CD4-positive, alpha-beta memory T cell (primary cell): ENCODE results near the gene DENND6B. TPM values are rescaled to one million over a fixed set of nuclear protein-coding genes. Genes with fewer than 3 reads are reported as not detected.

Experiments
- CTCF ChIA-PET: fragments of 350-600 bp; sonication (Branson Sonifier 250); formaldehyde crosslinking; loops from one replicate; lab custom pipeline; 2021; ENCODE audit warnings: inconsistent platforms; ENCODE audit not compliant: partially characterized antibody; lab: Charles Lee
- POLR2A ChIA-PET: fragments of 350-600 bp; sonication (Branson Sonifier 250); formaldehyde crosslinking; loops from one replicate; lab custom pipeline; 2021; ENCODE audit not compliant: partially characterized antibody; lab: Charles Lee
- DNase-seq, 5 donors: peaks; one replicate each; pipeline versions ENCODE4 v3.0.0 to v3.0.0-alpha.2; 2020 to 2022; ENCODE audit warnings: mixed read lengths in 1 of 5
- H3K27ac ChIP-seq: one replicate; pipeline ENCODE4 v1.7.0; 2013; ENCODE audit warnings: low read depth, low read length
- H3K27me3 ChIP-seq: 2 replicates; pipeline ENCODE4 v1.7.0; 2013; ENCODE audit warnings: mild to moderate bottlenecking, low read length, moderate library complexity; ENCODE audit not compliant: insufficient read depth
- H3K36me3 ChIP-seq: 2 replicates; pipeline ENCODE4 v1.7.0; 2013; ENCODE audit warnings: mild to moderate bottlenecking, low read length, moderate library complexity; ENCODE audit not compliant: insufficient read depth
- H3K4me1 ChIP-seq: 2 replicates; pipeline ENCODE4 v1.7.0; 2013; ENCODE audit warnings: mild to moderate bottlenecking, low read length, moderate library complexity; ENCODE audit not compliant: insufficient read depth
- H3K4me3 ChIP-seq, 2 donors: one replicate each; pipeline ENCODE4 v1.7.0; 2013; ENCODE audit warnings: low read length in 2 of 2, mild to moderate bottlenecking in 1 of 2
- H3K9me3 ChIP-seq, 2 donors: one replicate each; pipeline ENCODE4 v1.7.0; 2013; ENCODE audit warnings: low read length in 2 of 2, control low read depth in 1 of 2; ENCODE audit not compliant: control insufficient read depth in 1 of 2
- H3K27ac Mint-ChIP-seq, 7 donors: one replicate each; pipeline ENCODE4 v1.8.0; 2020 to 2021; ENCODE audit warnings: mixed read lengths in 7 of 7, mild to moderate bottlenecking in 6 of 7, inconsistent platforms in 3 of 7, moderate library complexity in 3 of 7
- H3K27me3 Mint-ChIP-seq, 2 donors: one replicate each; pipeline ENCODE4 v1.8.0; 2020 to 2021; ENCODE audit warnings: mixed read lengths in 2 of 2
- H3K36me3 Mint-ChIP-seq, 2 donors: one replicate each; pipeline ENCODE4 v1.8.0; 2020 to 2021; ENCODE audit warnings: mixed read lengths in 2 of 2, inconsistent platforms in 1 of 2, mild to moderate bottlenecking in 1 of 2
- H3K4me1 Mint-ChIP-seq, 4 donors: one replicate each; pipeline ENCODE4 v1.8.0; 2020 to 2021; ENCODE audit warnings: mixed read lengths in 4 of 4, mild to moderate bottlenecking in 1 of 4
- H3K4me3 Mint-ChIP-seq, 8 donors: one replicate each; pipeline ENCODE4 v1.8.0; 2020 to 2021; ENCODE audit warnings: mixed read lengths in 8 of 8, mild to moderate bottlenecking in 7 of 8, moderate library complexity in 6 of 8, inconsistent platforms in 3 of 8
- H3K9me3 Mint-ChIP-seq, 8 donors: one replicate each; pipeline ENCODE4 v1.8.0; 2020 to 2021; ENCODE audit warnings: mixed read lengths in 8 of 8, mild to moderate bottlenecking in 5 of 8, inconsistent platforms in 3 of 8, moderate library complexity in 1 of 8
- intact Hi-C: fragments of 100-400 bp; cut with micrococcal nuclease; formaldehyde crosslinking; loops from one replicate; pipeline ENCODE4 v1.15.1; 2023
- polyA plus RNA-seq, 2 donors: library from polyadenylated mRNA; unstranded; fragments of 300-500 nt; fragmentation: Illumina TruSeq; gene quantifications; one replicate each; pipeline ENCODE4 v1.2.3, GENCODE V29; 2021
- total RNA-seq, 2 experiments: library from RNA; stranded (reverse); gene quantifications; one replicate each; pipeline ENCODE4 v1.2.3, GENCODE V29; 2021

DENND6B gene
- total and polyA plus RNA-seq, 4 experiments from 2014 or later = 0.22 to 2.4 (median 0.94) TPM

- Mint-ChIP-seq H3K4me1 (peaks cover 6 to 22% (median 12%) of the 10 kb centered on the region in 4 donors), H3K36me3 (no peaks in the 10 kb centered on the region), H3K4me3 (no peak overlapping the region), H3K27me3 (peaks cover 0 to 2% of the 10 kb centered on the region in 2 donors), H3K9me3 (no peaks in the 10 kb centered on the region), H3K27ac (no peak overlapping the region)
- DNase-seq = peak in 1 of 5 donors; percentile 25
- H3K27ac ChIP-seq = no peak overlapping the region
- ChIA-PET CTCF (no interaction called here), POLR2A (interaction anchor here (1.0 kb wide), 1 partner anchor 158 kb away, joined by 3 read pairs; no protein-coding TSS in a partner anchor)
- H3K27me3 ChIP-seq = no peaks in the 10 kb centered on the region
- no peaks in the 10 kb centered on the region for H3K9me3 ChIP-seq
- H3K4me1 ChIP-seq = peaks cover 22% of the 10 kb centered on the region
- no peak overlapping the region for H3K4me3 ChIP-seq
- no peaks in the 10 kb centered on the region for H3K36me3 ChIP-seq
- intact Hi-C loops = no loop called here
Observed at GRCh38 chr22:50311606-50312351, 15.0 kb downstream of the DENND6B start.

- DNase-seq = peak in 1 of 5 donors; percentile 5
- H3K27me3 Mint-ChIP-seq = peaks cover 4 to 6% of the 10 kb centered on the region in 2 donors
- H3K36me3 Mint-ChIP-seq = no peaks in the 10 kb centered on the region
- Histone ChIP-seq H3K4me1 (peaks cover 24% of the 10 kb centered on the region), H3K36me3 (no peaks in the 10 kb centered on the region), H3K9me3 (no peaks in the 10 kb centered on the region), H3K27me3 (no peaks in the 10 kb centered on the region), H3K27ac (no peak overlapping the region), H3K4me3 (no peak overlapping the region)
- H3K9me3 Mint-ChIP-seq = no peaks in the 10 kb centered on the region
- H3K27ac Mint-ChIP-seq = peak overlapping the region in 1 of 7 donors; percentile 6
- intact Hi-C loops = no loop called here
- CTCF ChIA-PET = no interaction called here
- H3K4me3 Mint-ChIP-seq = no peak overlapping the region
- peaks cover 8 to 27% (median 14%) of the 10 kb centered on the region in 4 donors for H3K4me1 Mint-ChIP-seq
- POLR2A ChIA-PET = no interaction called here
Observed at GRCh38 chr22:50310949-50311444, 15.8 kb downstream of the DENND6B start.

- ChIA-PET POLR2A (no interaction called here), CTCF (no interaction called here)
- DNase-seq = peak in 1 of 5 donors; percentile 6
- no peak overlapping the region for H3K27ac ChIP-seq
- no peaks in the 10 kb centered on the region for H3K27me3 ChIP-seq
- intact Hi-C loops = no loop called here
- Mint-ChIP-seq H3K27ac (no peak overlapping the region), H3K4me1 (peaks cover 5 to 24% (median 12%) of the 10 kb centered on the region in 4 donors), H3K9me3 (no peaks in the 10 kb centered on the region), H3K36me3 (no peaks in the 10 kb centered on the region), H3K27me3 (peaks cover 6 to 8% of the 10 kb centered on the region in 2 donors), H3K4me3 (peak overlapping the region in 1 of 8 donors; percentile 36)
- H3K4me1 ChIP-seq = peaks cover 22% of the 10 kb centered on the region
- H3K4me3 ChIP-seq = no peak overlapping the region
- H3K9me3 ChIP-seq = no peaks in the 10 kb centered on the region
- H3K36me3 ChIP-seq = no peaks in the 10 kb centered on the region
Observed at GRCh38 chr22:50310031-50310722, 16.6 kb downstream of the DENND6B start.

- H3K4me3 Mint-ChIP-seq = no peak overlapping the region
- H3K27ac Mint-ChIP-seq = no peak overlapping the region
- intact Hi-C loops = no loop called here
- no peak overlapping the region for H3K27ac ChIP-seq
- H3K27me3 Mint-ChIP-seq = peaks cover 6 to 8% of the 10 kb centered on the region in 2 donors
- no peaks in the 10 kb centered on the region for H3K36me3 ChIP-seq
- H3K4me1 Mint-ChIP-seq = peaks cover 5 to 21% (median 11%) of the 10 kb centered on the region in 4 donors
- ChIA-PET CTCF (no interaction called here), POLR2A (no interaction called here)
- H3K9me3 Mint-ChIP-seq = no peaks in the 10 kb centered on the region
- peak in 1 of 5 donors; percentile 18 for DNase-seq
- no peaks in the 10 kb centered on the region for H3K27me3 ChIP-seq
- no peaks in the 10 kb centered on the region for H3K9me3 ChIP-seq
- no peaks in the 10 kb centered on the region for H3K36me3 Mint-ChIP-seq
- peaks cover 16% of the 10 kb centered on the region for H3K4me1 ChIP-seq
- H3K4me3 ChIP-seq = no peak overlapping the region
Observed at GRCh38 chr22:50309601-50309991, 17.2 kb downstream of the DENND6B start.

GRCh38 chr22:50308986-50309600 lies 17.7 kb downstream of the DENND6B start:
- no peaks in the 10 kb centered on the region for H3K27me3 ChIP-seq
- H3K4me1 Mint-ChIP-seq = peaks cover 2 to 19% (median 6%) of the 10 kb centered on the region in 4 donors
- H3K4me3 Mint-ChIP-seq = peak overlapping the region in 4 of 8 donors; percentile 52 to 71 (median 64)
- H3K27ac ChIP-seq = no peak overlapping the region
- POLR2A ChIA-PET = no interaction called here
- H3K4me1 ChIP-seq = peaks cover 11% of the 10 kb centered on the region
- no peaks in the 10 kb centered on the region for H3K36me3 ChIP-seq
- intact Hi-C loops = no loop called here
- CTCF ChIA-PET = no interaction called here
- peak overlapping the region in 1 of 7 donors; percentile 71 for H3K27ac Mint-ChIP-seq
- DNase-seq = peak in 1 of 5 donors; percentile 22
- H3K27me3 Mint-ChIP-seq = peaks cover 8% of the 10 kb centered on the region in 2 donors
- no peaks in the 10 kb centered on the region for H3K36me3 Mint-ChIP-seq
- H3K9me3 ChIP-seq = no peaks in the 10 kb centered on the region
- H3K4me3 ChIP-seq = no peak overlapping the region
- H3K9me3 Mint-ChIP-seq = no peaks in the 10 kb centered on the region

- Histone ChIP-seq H3K4me3 (no peak overlapping the region), H3K9me3 (no peaks in the 10 kb centered on the region), H3K36me3 (no peaks in the 10 kb centered on the region), H3K27ac (no peak overlapping the region), H3K27me3 (no peaks in the 10 kb centered on the region), H3K4me1 (peaks cover 6% of the 10 kb centered on the region)
- H3K4me3 Mint-ChIP-seq = peak overlapping the region in 5 of 8 donors; percentile 17 to 71 (median 61)
- intact Hi-C loops = no loop called here
- peak overlapping the region in 1 of 7 donors; percentile 71 for H3K27ac Mint-ChIP-seq
- H3K9me3 Mint-ChIP-seq = no peaks in the 10 kb centered on the region
- H3K27me3 Mint-ChIP-seq = peaks cover 8% of the 10 kb centered on the region in 2 donors
- peaks cover 2 to 15% (median 4%) of the 10 kb centered on the region in 4 donors for H3K4me1 Mint-ChIP-seq
- H3K36me3 Mint-ChIP-seq = no peaks in the 10 kb centered on the region
- peak in 1 of 5 donors; percentile 40 for DNase-seq
- ChIA-PET POLR2A (no interaction called here), CTCF (no interaction called here)
Observed at GRCh38 chr22:50308597-50308935, 18.2 kb downstream of the DENND6B start.
